Heart left ventricle (tissue), 16 donors: ENCODE results near the gene FOXG1. TPM values are rescaled to one million over a fixed set of nuclear protein-coding genes. Genes with fewer than 3 reads are reported as not detected.

ENCODE experiments used
- ATAC-seq, 4 donors: fragments of 200-7000 bp; cut with Tn5 transposase; one replicate each; pipeline ENCODE4 v1.9.1; 2020 to 2022; ENCODE audit warnings: moderate library complexity in 4 of 4, mild to moderate bottlenecking in 3 of 4, moderate number of reproducible peaks in 1 of 4
- DNase-seq, 5 donors: peaks; one replicate each; pipeline ENCODE4 v3.0.0-alpha.2; 2020
- H3K27ac ChIP-seq, 12 donors: fragments of 200-600 bp; sonication (generic) in 4 of 12; one replicate each; pipeline versions ENCODE4 v1.5.0 to v1.8.0; 2016 to 2022; ENCODE audit warnings: mild to moderate bottlenecking in 2 of 12
- H3K27me3 ChIP-seq, 9 donors: fragments of 200-600 bp; sonication (generic) in 2 of 9; one replicate each; pipeline versions ENCODE4 v1.5.1 to v1.8.0; 2016 to 2022; ENCODE audit warnings: mild to moderate bottlenecking in 3 of 9
- H3K36me3 ChIP-seq, 9 donors: fragments of 200-600 bp; sonication (generic) in 2 of 9; one replicate each; pipeline versions ENCODE4 v1.5.0 to v1.8.0; 2018 to 2022; ENCODE audit warnings: mild to moderate bottlenecking in 2 of 9
- H3K4me1 ChIP-seq, 12 donors: fragments of 200-600 bp; sonication (generic) in 4 of 12; one replicate each; pipeline versions ENCODE4 v1.5.0 to v1.8.0; 2016 to 2022; ENCODE audit warnings: mild to moderate bottlenecking in 3 of 12
- H3K4me3 ChIP-seq, 12 donors: fragments of 200-600 bp; sonication (generic) in 4 of 12; one replicate each; pipeline versions ENCODE4 v1.5.0 to v1.8.0; 2017 to 2022; ENCODE audit warnings: mild to moderate bottlenecking in 9 of 12, moderate library complexity in 4 of 12
- H3K9me3 ChIP-seq, 12 donors: fragments of 200-600 bp; sonication (generic) in 4 of 12; one replicate each; pipeline versions ENCODE4 v1.5.0 to v1.8.0; 2016 to 2022; ENCODE audit warnings: mild to moderate bottlenecking in 1 of 12
- POLR2A ChIP-seq, 2 donors: fragments of 450-650 bp; IDR thresholded peaks; one replicate each; pipeline ENCODE4 v1.6.1; 2017; ENCODE audit warnings: antibody characterized with exemption in 2 of 2, mild to moderate bottlenecking in 2 of 2, moderate library complexity in 2 of 2
- WGBS, 4 donors: extraction: QIAGEN DNeasy Blood & Tissue Kit in 2 of 4; methylation state at CpG; one replicate each; pipeline versions ENCODE4 v1.1.5 to v1.1.7; 2013 to 2018; 5-methylcytosine and 5-hydroxymethylcytosine counted together
- intact Hi-C, 10 donors: fragments of 100-400 bp; cut with DNase I; formaldehyde crosslinking; loops; one replicate each; pipeline versions ENCODE4 v1.11.1 to v1.14.2; 2022
- polyA plus RNA-seq, 2 donors: library from polyadenylated mRNA; stranded (reverse); fragments of 200-250 nt; gene quantifications; one replicate each; pipeline ENCODE4 v1.2.3, GENCODE V29; 2013
- total RNA-seq, 9 donors: library from RNA; depleted of rRNA in 2 of 9; stranded (reverse); fragments of >200 nt in 2 of 9; fragmentation: NEBNext Ultra II Directional in 3 of 9; extraction: Animal tissue kit (Norgen Biotek cat#: 25700) in 3 of 9; gene quantifications; one replicate each; pipeline versions ENCODE4 v1.1.0 to v1.2.4, GENCODE V29; 2016 to 2023
- TF ChIP-seq, protein P1 (sequence below), 12 donors: fragments of 200-600 bp; sonication (generic) in 4 of 12; IDR thresholded peaks; one replicate each; pipeline versions ENCODE4 v1.5.0 to v1.8.0; 2018 to 2022; ENCODE audit warnings: antibody characterized with exemption in 12 of 12, mild to moderate bottlenecking in 5 of 12
- donor health status: ischemic (EF 13 %, LVEDD 7.1; RV severe dilation, severe dysfunction).
- donor health status: healthy with polysubstance abuse.
- donor health status: DM: no; HTN: yes; CAD: no.
- donor health status: DM: no; HTN: no; CAD: no.
- donor health status: ischemic (EF 25% LVEDD 6.9; RV normal size, moderate dysfunction).
- donor health status: ischemic (EF 25% LVEDD 5.7; RV mildly dilated, moderate dysfunction).
- donor health status: healthy.
- donor health status: DM: yes; HTN: yes; CAD: no.
- donor health status: ischemic (EF 35%, LVEDD 5.7; RV mildly dilated, moderate dysfunction).
- donor health status: nonischemic (EF 11% LVEDD 7.7; RV severe dilation, severe dysfunction).
- donor health status: DM: yes; HTN: yes; CAD: no.
- donor health status: PGD.
- donor health status: ischemic (EF 29% LVEDD 5.4; RV normal size, mild dysfunction).
- donor health status: nonischemic (EF 23%, LVEDD 6.1; RV moderate dilation, normal function).

The FOXG1 gene
- total and polyA plus RNA-seq, 11 donors, result not detected

DNA sequence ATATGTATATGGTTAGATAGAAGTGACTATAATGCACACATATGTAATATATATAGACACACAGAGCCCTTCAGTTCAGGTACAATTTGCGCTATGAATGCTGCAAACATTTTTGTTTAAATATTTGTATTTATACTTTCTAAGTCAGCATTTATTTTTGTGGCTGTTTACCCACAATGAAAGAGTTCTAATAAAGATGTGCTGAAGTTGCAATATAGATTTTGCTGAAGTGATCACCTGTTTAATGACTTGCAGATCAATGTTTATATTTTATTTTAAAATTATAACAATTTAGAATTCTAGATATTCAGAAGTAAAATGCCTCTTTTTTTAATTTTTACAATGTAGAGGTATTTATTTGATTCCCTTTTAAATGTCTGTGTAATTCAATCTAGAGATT lies 3.5 kb downstream of the FOXG1 start:
- 27 to 48% (median 33%) methylated on average over 1 of the region's 1 CpG for WGBS, 4 donors
- Histone ChIP-seq H3K9me3 (peaks cover 0 to 6% (median 0%) of the 10 kb centered on the region in 12 donors), H3K27me3 (peaks cover 56 to 94% (median 92%) of the 10 kb centered on the region in 9 donors), H3K4me3 (no peak overlapping the region), H3K4me1 (peaks cover 0 to 18% (median 10%) of the 10 kb centered on the region in 12 donors), H3K36me3 (no peaks in the 10 kb centered on the region), H3K27ac (no peak overlapping the region)
- TF ChIP-seq, protein P1, sequence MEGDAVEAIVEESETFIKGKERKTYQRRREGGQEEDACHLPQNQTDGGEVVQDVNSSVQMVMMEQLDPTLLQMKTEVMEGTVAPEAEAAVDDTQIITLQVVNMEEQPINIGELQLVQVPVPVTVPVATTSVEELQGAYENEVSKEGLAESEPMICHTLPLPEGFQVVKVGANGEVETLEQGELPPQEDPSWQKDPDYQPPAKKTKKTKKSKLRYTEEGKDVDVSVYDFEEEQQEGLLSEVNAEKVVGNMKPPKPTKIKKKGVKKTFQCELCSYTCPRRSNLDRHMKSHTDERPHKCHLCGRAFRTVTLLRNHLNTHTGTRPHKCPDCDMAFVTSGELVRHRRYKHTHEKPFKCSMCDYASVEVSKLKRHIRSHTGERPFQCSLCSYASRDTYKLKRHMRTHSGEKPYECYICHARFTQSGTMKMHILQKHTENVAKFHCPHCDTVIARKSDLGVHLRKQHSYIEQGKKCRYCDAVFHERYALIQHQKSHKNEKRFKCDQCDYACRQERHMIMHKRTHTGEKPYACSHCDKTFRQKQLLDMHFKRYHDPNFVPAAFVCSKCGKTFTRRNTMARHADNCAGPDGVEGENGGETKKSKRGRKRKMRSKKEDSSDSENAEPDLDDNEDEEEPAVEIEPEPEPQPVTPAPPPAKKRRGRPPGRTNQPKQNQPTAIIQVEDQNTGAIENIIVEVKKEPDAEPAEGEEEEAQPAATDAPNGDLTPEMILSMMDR (IDR thresholded peaks at IDR 0.05), result no peak
- TF ChIP-seq POLR2A (IDR thresholded peaks at IDR 0.05), result no peak
- DNase-seq (no peak), ATAC-seq (no peak)
- intact Hi-C loops, result no loop called here

DNA sequence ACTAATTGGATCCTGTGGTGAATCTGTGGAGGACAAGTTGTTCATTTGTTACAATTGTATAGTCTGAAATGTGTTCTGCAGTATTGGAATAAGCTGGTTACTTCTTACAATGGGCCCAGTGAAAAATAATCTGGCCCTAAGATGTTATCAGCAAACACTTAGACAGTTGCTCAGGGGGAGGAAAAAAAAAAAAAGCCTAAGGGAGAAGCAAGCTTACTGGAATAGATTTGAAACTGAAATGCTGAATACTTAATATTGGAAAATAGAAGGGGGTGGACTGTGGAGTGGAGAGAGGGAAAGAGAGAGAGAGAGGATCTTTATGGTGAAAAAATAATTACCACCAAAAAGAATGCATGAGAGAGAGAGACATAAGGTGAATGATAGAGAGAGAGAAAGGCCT lies 4.0 kb downstream of the FOXG1 start:
- peaks cover 0 to 6% (median 0%) of the 10 kb centered on the region in 12 donors for H3K9me3 ChIP-seq
- H3K4me3 ChIP-seq, result no peak overlapping the region
- H3K4me1 ChIP-seq, result peaks cover 0 to 13% (median 7%) of the 10 kb centered on the region in 12 donors
- intact Hi-C loops, result no loop called here
- peaks cover 50 to 94% (median 92%) of the 10 kb centered on the region in 9 donors for H3K27me3 ChIP-seq
- DNase-seq (no peak), ATAC-seq (no peak)
- H3K27ac ChIP-seq, result no peak overlapping the region
- TF ChIP-seq, protein P1 (IDR thresholded peaks at IDR 0.05), result no peak
- no peak for TF ChIP-seq POLR2A (IDR thresholded peaks at IDR 0.05)
- no peaks in the 10 kb centered on the region for H3K36me3 ChIP-seq

DNA sequence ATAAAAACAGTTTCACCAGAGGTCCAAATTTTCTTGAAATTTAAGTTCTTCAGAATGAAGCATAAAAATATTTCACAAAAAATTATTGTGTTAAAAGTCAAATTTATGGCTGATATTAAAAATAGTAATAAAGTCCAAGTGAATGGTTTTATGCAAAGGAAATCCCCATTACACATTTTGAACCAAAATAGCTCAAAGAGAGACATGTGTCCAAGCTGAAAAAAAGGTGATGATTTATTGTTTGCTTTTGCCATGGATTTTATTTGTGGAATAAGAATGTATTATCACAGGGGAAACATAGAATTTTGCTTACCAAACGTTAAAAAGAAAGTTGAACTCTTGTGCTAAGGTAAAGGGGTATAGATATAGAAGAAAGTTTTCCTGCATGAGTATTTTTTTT lies 4.6 kb downstream of the FOXG1 start:
- ATAC-seq (no peak), DNase-seq (no peak)
- Histone ChIP-seq H3K9me3 (peaks cover 0 to 6% (median 0%) of the 10 kb centered on the region in 12 donors), H3K4me1 (peaks cover 0 to 7% (median 3%) of the 10 kb centered on the region in 12 donors), H3K27me3 (peaks cover 47 to 94% (median 92%) of the 10 kb centered on the region in 9 donors), H3K4me3 (no peak overlapping the region), H3K27ac (no peak overlapping the region), H3K36me3 (no peaks in the 10 kb centered on the region)
- WGBS, 4 donors, result 4 to 8% (median 5%) methylated on average over 1 of the region's 1 CpG
- TF ChIP-seq, protein P1 (IDR thresholded peaks at IDR 0.05), result no peak
- TF ChIP-seq POLR2A (IDR thresholded peaks at IDR 0.05), result no peak
- intact Hi-C loops, result no loop called here

DNA sequence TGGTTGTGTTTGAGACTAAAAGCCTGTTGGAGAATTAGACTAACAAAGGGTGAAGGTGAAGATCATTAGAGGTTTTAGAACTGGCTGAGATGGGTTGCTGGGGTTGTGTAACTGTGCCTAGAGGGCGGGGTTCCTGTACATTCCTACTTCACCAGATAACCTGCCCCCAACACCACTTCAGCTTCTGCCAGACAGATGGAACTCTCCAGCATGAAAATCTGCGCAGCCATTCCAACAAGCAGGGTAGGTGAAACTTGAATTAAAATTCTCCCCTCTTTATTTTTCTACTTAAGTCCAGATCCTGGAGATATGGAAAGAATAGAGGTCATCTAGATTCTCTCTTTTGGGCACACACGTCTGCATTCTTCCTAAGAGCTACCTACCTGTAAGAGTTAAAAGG lies 6.0 kb downstream of the FOXG1 start:
- intact Hi-C loops, result no loop called here
- Histone ChIP-seq H3K9me3 (peaks cover 0 to 6% (median 0%) of the 10 kb centered on the region in 12 donors), H3K36me3 (no peaks in the 10 kb centered on the region), H3K27me3 (peaks cover 47 to 100% (median 93%) of the 10 kb centered on the region in 9 donors), H3K4me3 (no peak overlapping the region), H3K27ac (no peak overlapping the region), H3K4me1 (no peaks in the 10 kb centered on the region)
- WGBS, 4 donors, result 5 to 14% (median 9%) methylated on average over 3 of the region's 3 CpGs
- DNase-seq (no peak), ATAC-seq (no peak)
- TF ChIP-seq, protein P1 (IDR thresholded peaks at IDR 0.05), result no peak
- TF ChIP-seq POLR2A (IDR thresholded peaks at IDR 0.05), result no peak
